Endothelial cell (in vitro differentiated cells): Measurements from ENCODE around the gene ANG. TPM values are rescaled to one million over a fixed set of nuclear protein-coding genes. Genes with fewer than 3 reads are reported as not detected.

ENCODE experiments used
- DNase-seq: peaks from one replicate; pipeline ENCODE4 v3.0.0; 2021; ENCODE audit warnings: low spot score
- H3K27ac Mint-ChIP-seq: one replicate; pipeline ENCODE4 v1.8.0; 2021; ENCODE audit warnings: mixed read lengths, inconsistent platforms; ENCODE audit not compliant: unreplicated experiment
- H3K27me3 Mint-ChIP-seq: one replicate; pipeline ENCODE4 v1.8.0; 2021; ENCODE audit warnings: mild to moderate bottlenecking, moderate library complexity, mixed read lengths, inconsistent platforms; ENCODE audit not compliant: unreplicated experiment
- H3K36me3 Mint-ChIP-seq: one replicate; pipeline ENCODE4 v1.8.0; 2021; ENCODE audit warnings: mild to moderate bottlenecking, low read depth, mixed read lengths, inconsistent platforms; ENCODE audit not compliant: unreplicated experiment
- H3K4me1 Mint-ChIP-seq: one replicate; pipeline ENCODE4 v1.8.0; 2021; ENCODE audit warnings: mild to moderate bottlenecking, mixed read lengths, inconsistent platforms; ENCODE audit not compliant: unreplicated experiment
- H3K4me3 Mint-ChIP-seq: one replicate; pipeline ENCODE4 v1.8.0; 2021; ENCODE audit warnings: mild to moderate bottlenecking, mixed read lengths, inconsistent platforms; ENCODE audit not compliant: unreplicated experiment
- H3K9me3 Mint-ChIP-seq: one replicate; pipeline ENCODE4 v1.8.0; 2021; ENCODE audit warnings: mixed read lengths, inconsistent platforms; ENCODE audit not compliant: unreplicated experiment
- total RNA-seq: library from RNA; stranded (reverse); fragmentation: NEBNext Ultra II Directional; extraction: Animal tissue kit (Norgen Biotek cat#: 25700); gene quantifications from one replicate; pipeline ENCODE4 v1.2.1, GENCODE V29; 2021; ENCODE audit not compliant: unreplicated experiment
- TF ChIP-seq, protein P1 (sequence below): fragments of 200-600 bp; sonication (generic); IDR thresholded peaks from one replicate; pipeline ENCODE4 v1.5.0; 2021; ENCODE audit warnings: antibody characterized with exemption; ENCODE audit not compliant: unreplicated experiment

ANG gene
- total RNA-seq, 1 donor from 2014 or later = 6.5 TPM

DNA sequence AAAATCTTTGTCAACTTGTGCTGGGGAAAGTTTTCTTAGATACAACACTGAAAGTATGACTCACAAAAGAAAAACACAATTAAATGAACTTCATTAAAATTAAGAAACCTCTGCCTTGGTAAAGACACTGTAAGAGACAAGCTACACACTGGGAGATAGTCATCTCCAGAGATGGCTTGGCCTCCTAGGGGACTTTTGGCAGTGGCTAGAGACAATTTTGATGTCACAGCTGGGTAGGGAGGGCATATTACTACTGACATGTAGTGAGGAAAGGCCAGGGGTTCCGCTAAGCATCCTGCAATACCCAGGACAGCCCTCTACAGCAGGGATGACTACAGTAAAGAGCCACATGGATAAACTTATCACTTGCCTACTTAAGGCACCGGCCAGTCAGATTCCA is 12.9 kb upstream of the ANG start:
- Mint-ChIP-seq H3K27ac (no peak overlapping the region), H3K9me3 (no peaks in the 10 kb centered on the region)

DNA sequence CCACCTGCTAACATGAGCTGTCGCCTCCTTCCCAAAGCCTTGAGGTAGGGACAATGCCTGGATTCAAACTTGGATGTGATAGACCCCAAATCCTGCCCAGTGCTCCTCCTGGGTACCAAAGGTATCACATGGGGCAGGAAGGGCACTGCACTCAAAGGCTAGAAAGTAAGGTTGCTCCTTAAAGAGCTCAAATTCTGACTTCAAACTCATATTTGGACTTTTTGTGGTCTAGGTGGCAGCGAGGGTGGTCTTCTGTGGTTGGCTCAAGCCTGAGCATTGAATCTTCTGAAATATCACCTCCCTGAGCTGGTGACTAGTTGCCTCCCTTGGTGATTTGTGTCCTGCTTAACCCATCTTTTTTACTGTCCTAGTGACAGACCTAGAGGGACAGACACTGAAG is 12.5 kb upstream of the ANG start:
- TF ChIP-seq, protein P1, sequence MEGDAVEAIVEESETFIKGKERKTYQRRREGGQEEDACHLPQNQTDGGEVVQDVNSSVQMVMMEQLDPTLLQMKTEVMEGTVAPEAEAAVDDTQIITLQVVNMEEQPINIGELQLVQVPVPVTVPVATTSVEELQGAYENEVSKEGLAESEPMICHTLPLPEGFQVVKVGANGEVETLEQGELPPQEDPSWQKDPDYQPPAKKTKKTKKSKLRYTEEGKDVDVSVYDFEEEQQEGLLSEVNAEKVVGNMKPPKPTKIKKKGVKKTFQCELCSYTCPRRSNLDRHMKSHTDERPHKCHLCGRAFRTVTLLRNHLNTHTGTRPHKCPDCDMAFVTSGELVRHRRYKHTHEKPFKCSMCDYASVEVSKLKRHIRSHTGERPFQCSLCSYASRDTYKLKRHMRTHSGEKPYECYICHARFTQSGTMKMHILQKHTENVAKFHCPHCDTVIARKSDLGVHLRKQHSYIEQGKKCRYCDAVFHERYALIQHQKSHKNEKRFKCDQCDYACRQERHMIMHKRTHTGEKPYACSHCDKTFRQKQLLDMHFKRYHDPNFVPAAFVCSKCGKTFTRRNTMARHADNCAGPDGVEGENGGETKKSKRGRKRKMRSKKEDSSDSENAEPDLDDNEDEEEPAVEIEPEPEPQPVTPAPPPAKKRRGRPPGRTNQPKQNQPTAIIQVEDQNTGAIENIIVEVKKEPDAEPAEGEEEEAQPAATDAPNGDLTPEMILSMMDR = no peak
- no peak for DNase-seq
- no peaks in the 10 kb centered on the region for H3K9me3 Mint-ChIP-seq

More for the DNA sequence above, 12.9 kb upstream of the ANG start:
- Mint-ChIP-seq H3K36me3 (no peaks in the 10 kb centered on the region), H3K4me1 (peaks cover 9% of the 10 kb centered on the region), H3K27me3 (peaks cover 5% of the 10 kb centered on the region), H3K4me3 (no peak overlapping the region)
- TF ChIP-seq, protein P1 = no peak
- no peak for DNase-seq

DNA sequence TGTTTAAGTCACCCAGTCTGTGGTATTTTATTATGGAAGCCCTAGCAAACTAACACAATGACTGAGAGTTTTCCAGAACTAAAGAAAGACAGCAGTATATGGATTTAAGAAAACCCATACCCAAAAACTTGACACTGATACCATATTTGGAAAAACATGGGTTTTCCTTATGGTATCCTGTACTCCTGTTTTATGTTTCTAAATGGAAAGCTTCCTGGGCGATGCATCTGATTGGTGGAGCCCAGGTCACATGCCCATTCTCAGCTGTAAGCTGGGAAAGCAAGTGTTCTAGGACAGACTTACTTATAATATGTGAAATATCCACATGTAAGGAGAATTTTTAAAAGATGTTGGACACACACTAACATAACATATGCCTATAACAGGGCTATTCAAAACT is 8.7 kb upstream of the ANG start:
- peaks cover 18% of the 10 kb centered on the region for H3K27me3 Mint-ChIP-seq
- no peaks in the 10 kb centered on the region for H3K9me3 Mint-ChIP-seq
- no peak overlapping the region for H3K4me3 Mint-ChIP-seq
- peaks cover 12% of the 10 kb centered on the region for H3K4me1 Mint-ChIP-seq
- TF ChIP-seq, protein P1 = no peak
- no peak overlapping the region for H3K27ac Mint-ChIP-seq
- H3K36me3 Mint-ChIP-seq = peaks cover 6% of the 10 kb centered on the region
- DNase-seq = no peak

More for the DNA sequence above, 12.5 kb upstream of the ANG start:
- Mint-ChIP-seq H3K4me3 (no peak overlapping the region), H3K27me3 (peaks cover 8% of the 10 kb centered on the region), H3K4me1 (peaks cover 9% of the 10 kb centered on the region), H3K36me3 (no peaks in the 10 kb centered on the region), H3K27ac (no peak overlapping the region)

DNA sequence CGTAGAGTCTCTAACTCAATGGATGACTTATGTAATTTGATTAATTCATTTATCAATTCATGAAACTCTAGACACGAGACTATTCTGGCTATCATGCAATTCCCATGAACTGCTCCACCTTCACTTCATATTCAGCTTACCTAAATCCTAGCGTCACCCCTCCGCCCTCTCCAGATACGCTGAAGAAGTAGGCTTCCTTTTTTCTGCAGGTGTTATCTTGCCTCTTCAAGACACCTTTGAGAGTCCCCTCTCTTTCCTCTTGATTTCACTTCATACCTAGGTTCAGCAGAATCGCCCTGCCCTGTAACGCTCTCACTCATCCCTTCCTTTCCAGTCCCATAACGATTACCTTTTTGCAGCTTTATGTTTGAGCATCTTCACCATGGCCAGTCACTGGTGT is 8.2 kb upstream of the ANG start:
- H3K4me1 Mint-ChIP-seq = peaks cover 15% of the 10 kb centered on the region
- no peaks in the 10 kb centered on the region for H3K9me3 Mint-ChIP-seq
- peaks cover 18% of the 10 kb centered on the region for H3K27me3 Mint-ChIP-seq

DNA sequence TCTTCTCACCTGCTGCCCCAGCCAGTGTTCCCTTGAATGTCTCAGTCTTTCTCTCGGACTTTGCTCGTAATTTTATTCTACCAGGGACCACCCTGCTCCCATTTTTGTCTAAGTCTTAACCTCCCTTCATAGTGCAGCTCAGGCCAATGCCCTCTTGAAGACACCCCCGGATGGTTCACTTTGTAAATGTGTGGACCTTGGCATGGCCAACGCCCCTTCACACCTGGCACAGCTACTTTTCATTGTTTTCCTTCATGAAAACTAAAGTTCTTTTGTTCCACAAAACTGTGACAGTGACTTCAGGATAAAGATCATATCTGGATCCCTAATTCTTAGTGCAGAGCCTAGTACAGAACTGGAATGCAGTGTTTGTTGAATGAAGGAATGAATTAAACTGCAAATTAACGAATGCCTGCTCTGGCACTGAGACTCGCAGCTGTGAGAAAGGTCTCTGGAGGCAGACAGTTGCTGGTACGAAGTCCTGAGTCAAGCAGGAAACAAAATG is 7.7 kb upstream of the ANG start:
- DNase-seq = no peak
- Mint-ChIP-seq H3K4me3 (no peak overlapping the region), H3K4me1 (peaks cover 15% of the 10 kb centered on the region), H3K9me3 (no peaks in the 10 kb centered on the region), H3K27ac (no peak overlapping the region), H3K36me3 (peaks cover 6% of the 10 kb centered on the region), H3K27me3 (peaks cover 18% of the 10 kb centered on the region)
- TF ChIP-seq, protein P1 = no peak

More for the DNA sequence above, 8.2 kb upstream of the ANG start:
- no peak for DNase-seq
- H3K27ac Mint-ChIP-seq = no peak overlapping the region
- no peak overlapping the region for H3K4me3 Mint-ChIP-seq
- H3K36me3 Mint-ChIP-seq = peaks cover 6% of the 10 kb centered on the region
- TF ChIP-seq, protein P1 = no peak
